Right renal pelvis (tissue), 4 donors: ENCODE data around the gene PTPN5. TPM values are rescaled to one million over a fixed set of nuclear protein-coding genes. Genes with fewer than 3 reads are reported as not detected.
A peak's percentile ranks its signal among the peaks of the same experiment; 100 is the strongest.

Source experiments
- DNase-seq, 4 donors: peaks; one replicate each; pipeline ENCODE4 v3.0.0-alpha.2; 2013; ENCODE audit warnings: low read depth in 4 of 4, low spot score in 3 of 4, missing footprints in 1 of 4
- polyA plus RNA-seq, 4 donors: library from polyadenylated mRNA; unstranded; fragments of 120-200 nt; gene quantifications; one replicate each; pipeline ENCODE4 v1.2.1, GENCODE V29; 2013; ENCODE audit not compliant: insufficient read length in 4 of 4

Gene PTPN5
- polyA plus RNA-seq, 4 donors, result 0.47 to 0.79 (median 0.72) TPM

DNA sequence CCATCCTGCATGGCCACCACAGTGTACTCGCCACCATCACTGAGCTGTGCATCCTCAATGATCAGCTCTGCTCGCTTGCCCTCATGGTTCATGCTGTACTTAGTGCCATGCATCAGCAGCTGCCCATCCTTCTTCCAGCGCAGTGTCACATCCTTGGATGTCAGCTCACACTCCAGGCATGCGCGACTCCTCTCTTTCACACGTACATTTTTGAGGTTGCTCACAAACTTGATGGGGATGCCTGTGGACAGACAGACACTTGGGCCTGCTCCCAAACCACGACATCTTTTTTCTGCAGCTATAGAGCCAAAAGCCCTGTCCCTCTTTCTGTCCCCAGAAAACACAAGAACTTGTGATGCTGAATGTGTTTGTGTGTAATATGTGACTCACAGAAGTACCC, 76.1 kb downstream of the PTPN5 start:
- DNase-seq, result no peak

DNA sequence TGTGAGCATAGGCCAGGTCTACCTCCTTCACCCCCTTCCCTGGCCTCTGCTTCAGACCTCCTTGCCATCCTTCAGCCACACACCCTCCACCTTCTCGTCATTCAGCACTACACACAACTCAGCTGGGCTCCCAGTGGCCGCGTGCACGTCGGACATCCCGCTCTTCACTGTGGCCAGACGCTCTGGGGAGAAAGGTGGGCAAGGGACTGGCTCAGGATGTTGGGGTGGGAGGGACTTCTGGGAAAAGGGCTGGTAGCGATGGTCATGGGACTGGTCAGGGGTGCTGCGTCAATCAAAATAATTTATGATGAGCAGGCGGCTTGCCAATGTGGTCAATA, 77.2 kb downstream of the PTPN5 start:
- no peak for DNase-seq

DNA sequence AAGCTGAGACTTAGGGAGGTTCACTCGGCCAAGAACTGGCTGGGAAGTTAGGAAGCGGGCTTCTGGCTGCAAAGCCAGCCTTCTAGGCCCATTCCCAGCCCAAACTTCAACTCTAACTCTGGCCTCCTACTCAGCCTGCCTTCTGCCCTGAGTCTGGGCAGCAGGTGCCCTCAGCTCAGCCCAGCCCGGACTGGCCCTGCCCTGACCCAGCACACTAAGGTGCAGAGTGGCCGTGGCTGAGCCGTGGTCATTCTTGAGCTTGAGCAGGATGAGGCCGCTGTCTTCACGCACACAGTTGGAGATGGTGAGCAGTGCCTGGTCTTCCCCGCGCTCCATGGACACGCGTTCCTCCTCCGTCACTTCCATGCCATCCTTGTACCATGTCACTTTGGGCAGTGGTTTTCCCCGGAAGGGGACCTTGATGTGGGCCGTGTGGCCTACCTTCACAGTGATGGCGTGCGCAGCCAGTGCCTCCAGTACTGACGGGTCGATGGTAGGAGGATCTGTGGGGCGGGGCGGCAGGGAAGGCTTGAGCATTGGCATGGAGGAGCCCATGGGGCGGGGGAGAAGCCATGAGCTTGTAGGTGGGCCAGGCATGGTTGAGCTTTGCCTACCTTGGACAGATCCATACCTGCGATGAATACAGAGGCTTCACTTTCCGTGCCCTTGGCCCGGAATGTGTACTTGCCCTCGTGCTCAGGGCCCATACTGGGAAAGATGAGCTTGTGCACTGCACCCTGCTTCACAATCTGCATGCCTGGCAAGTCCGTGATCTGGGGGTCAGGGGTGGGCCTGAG, 77.8 kb downstream of the PTPN5 start:
- DNase-seq, result no peak

DNA sequence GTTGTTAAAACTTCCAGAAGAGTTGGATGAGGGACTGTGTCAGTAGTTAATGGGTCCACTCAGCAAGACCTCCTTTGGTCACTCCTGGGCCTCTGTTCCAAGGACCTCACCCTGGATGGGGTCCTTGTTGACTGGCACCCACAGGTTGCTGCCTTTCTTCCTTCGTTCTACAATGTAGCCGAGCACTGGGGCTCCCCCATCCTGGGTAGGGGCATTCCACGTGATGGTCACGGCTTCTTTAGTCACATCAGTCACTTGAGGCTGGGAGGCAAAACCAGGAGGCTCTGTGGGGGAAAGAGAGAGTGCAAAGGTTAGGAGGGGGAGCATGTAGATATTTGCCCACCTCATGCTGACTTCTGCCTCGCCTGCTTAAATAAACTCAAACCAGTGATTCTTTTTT, 81.1 kb downstream of the PTPN5 start:
- DNase-seq, result no peak

DNA sequence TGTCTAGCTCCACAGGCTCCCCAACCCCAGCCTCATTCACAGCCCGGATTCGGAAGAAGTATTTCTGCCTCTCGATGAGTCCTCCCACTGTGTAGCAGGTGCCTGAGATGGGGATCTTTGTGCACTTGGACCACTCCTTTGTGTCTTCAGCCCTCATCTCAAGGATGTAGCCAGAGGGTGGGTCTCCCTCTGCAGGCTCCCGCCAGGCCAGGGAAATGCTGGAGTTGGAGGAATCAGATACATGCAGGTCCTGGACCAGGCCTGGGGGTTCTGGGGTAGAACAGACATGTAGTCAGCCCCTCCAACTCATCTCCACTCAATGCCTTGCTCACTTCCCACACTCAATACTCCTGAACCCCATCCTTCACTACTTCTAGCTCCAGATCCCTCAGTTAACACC, 82.2 kb downstream of the PTPN5 start:
- DNase-seq, result no peak

DNA sequence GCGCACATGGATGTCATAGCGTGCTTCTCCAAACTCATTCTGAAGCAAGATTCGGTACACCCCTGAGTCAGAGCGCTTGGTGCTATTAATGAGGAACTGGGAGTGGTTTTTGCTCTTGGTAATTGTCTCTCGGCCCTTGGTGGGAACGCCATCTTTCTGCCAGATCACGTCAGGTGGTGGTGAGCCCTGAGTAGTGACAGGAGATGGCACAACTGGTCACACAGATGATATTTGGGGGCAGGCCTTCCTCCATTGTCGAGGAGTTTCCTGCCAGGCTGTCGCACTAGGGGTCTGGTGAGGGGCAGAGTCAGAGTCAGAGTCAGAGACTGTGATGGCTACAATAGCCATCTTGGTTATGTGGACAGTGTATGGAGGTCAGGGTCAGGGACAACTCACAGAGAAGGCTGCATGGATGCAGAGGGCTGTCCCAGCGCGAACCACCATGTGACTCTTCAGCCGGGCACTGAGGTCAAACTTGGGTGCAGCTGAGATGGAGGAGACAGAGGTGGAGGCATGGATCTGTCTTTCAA, 83.7 kb downstream of the PTPN5 start:
- no peak for DNase-seq

DNA sequence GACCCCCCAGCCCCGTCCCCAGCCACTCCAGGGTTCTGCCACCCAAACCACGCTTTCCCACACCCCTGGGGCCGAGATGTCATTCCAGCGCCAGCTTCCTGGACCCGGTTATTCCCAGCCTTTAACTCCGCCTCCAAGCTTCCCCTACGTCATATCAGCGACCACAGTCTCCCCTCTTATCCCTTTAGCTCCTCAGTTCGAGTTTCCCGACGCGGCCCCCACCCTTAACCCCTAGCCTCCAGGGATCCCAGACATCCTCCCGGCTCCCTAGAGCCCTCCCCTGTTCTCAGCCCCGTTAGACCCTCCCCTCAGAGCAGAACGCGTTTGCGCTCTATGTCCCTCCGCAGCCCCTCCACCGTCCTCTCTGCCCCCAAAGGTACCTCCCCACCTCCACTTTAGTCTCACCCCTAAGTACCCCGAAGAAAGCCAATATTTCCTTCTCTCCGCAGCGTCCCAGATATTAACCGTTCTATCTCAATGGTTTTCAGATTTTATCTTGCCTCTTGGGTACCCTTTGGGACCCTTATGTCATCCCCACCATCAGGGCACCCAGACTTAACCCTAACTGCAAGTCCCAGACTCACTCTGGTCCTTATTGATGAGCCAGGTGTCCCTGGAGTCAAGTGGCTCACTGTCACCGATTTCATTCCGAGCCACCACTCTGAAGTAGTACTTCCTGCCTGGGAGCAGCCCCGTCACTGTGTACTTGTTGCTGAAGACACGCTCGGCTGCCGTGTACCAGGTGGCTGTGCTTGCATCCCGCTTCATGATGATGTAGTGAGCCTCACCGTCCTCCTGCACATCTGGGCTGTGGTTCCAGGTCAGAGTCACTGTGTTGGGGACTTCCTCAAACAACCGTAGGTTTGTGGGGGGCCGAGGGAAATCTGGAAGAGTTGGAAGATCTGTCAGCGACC, 85.0 kb downstream of the PTPN5 start:
- DNase-seq, result peak in 2 of 4 donors; percentile 61 to 74

DNA sequence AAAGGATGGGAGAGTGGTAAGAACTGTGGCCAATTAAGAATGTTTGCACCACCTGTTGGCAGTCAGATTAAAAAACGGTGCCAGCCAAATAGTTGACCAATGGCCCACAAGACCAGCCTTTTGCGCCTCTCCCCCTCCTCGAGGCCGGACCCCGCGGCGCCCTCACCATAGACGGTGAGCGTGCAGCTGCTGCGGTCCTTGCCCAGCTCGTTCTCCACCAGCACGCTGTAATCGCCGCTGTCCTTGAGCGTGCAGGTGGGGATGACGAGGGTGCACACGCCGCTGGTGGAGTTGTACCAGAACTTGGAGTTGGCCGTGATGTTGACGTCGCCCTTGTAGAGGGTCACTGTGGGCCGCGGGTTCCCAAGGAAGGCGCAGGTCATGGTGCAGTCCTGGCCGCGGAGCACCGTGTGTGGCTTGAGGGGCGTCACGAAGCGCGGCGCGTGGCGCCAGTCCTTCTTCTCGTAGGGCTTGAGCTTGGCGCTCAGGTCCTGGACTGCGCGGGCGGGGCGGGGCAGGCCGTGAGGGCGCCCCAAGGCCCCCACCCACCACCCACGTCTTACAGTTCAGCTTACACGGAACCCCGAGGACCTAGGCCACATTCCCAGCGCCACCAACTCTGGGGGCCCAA, 85.8 kb downstream of the PTPN5 start:
- DNase-seq, result peak in 1 of 4 donors; percentile 32

DNA sequence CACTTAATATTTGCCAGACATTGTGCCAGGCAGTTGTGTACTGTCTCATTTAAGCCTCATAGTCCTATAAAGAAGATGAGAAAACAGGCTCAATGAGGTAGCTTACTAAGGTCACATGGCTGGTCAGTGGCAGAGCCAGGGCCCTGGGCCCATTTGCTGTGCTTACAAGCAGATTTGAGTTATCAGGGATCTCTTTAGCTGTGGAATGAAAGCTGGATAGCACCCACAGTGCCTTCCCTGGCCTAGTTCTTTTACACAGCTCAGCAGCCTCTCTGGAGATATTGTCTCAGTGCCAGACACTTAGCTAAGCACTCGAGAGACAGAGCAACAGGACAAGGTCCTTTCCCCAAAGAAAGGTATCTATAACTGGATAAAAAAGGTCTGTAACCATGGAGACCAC, 86.9 kb downstream of the PTPN5 start:
- DNase-seq, result no peak

DNA sequence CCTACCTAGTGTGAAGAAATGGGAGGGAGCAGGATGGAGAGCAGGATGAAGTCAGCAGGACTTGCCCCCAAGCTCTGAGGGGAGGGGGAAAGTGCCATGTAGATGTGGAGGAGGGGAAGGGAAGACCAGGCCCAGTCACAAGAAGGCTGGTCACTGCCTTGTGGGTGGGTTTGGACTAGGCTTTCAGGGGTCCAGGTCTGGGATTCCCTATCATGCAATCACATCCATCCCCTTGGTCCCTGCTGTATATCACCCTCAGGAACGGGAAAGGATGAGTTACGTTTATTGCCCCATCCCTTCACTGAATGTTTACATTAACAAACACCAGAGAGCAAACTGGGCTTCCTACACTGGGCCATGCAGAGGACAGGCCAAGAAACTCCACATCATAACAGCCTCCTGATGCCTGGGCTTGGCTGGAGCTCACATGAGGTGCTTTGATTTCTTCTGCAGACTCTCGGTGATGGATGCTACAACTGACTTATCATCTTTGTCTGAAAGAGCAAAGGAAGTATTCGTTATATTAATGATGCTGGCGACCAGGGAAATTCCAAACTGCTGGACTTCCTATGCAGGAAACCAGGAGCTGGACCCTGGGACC, 87.5 kb downstream of the PTPN5 start:
- no peak for DNase-seq

DNA sequence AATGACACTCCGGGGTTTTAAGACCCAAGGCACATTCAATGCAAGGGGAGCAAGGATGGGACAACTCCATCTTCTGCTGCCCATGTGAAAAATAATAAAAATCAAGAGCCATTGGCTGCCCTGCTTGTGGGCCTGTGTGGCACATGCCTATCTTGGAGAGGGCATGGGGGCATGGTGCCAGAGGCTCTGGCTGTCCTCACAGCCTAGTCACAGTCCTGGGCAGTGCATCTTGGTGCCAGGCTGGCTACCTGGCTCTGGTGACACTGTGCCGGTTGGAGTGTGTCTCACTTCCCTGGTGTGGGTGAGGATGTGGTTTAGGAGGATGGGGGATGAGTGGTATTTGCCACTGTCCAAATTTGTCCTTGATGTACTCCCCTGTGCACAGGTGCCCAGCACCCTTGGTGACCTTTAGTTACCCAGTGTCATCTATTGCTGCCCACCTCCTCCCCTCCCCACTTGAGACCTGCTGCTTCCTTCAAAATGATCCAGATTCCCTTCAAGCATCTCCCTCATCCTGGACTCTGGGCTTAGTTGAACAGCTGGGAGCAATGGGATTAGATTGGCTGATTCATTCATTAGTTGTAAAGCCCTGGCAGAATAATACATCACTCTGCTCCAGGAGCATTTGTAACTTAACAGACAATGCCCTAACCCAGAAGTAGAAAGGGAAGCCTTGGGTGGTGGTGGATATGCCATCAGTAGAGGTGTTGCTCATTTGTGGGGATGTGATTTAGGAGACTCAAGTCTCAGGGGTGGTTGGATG, 88.4 kb downstream of the PTPN5 start:
- DNase-seq, result no peak

DNA sequence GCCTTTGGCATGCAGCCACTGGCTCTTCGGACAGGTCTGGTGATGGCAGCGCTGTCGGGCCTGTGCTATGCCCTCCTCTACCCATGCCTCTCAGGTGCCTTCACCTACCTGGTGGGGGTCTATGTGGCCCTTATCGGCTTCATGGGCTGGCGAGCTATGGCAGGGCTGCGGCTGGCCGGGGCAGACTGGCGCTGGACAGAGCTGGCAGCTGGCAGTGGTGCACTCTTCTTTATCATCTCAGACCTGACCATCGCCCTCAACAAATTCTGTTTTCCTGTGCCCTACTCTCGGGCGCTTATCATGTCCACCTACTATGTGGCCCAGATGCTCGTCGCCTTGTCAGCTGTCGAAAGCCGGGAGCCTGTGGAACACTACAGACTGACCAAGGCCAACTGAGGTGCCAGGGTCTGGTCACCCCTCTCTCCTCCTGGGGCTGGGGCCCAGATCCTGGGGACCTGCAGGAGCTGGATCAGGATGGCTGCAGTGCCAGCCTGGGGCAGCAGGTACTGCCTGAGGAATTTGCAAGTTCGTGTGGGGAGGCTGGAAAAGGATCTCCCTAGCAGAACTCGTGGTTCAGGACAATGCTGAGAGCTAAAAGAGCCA, 89.9 kb downstream of the PTPN5 start:
- DNase-seq, result no peak

DNA sequence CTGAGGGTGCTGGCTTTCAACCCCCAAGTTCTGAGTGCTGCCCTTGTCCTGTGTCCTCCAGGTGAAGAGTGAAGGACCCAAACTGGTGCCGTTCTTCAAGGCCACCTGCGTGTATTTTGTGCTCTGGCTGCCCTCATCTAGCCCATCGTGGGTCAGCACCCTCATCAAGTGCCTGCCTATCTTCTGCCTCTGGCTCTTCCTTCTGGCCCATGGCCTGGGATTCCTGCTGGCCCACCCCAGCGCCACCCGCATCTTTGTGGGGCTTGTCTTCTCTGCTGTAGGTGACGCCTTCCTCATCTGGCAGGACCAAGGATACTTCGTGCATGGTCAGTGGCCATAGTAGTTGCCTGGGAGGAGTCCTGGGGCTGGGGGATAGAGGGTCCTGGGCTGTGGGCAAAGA, 90.7 kb downstream of the PTPN5 start:
- DNase-seq, result no peak

DNA sequence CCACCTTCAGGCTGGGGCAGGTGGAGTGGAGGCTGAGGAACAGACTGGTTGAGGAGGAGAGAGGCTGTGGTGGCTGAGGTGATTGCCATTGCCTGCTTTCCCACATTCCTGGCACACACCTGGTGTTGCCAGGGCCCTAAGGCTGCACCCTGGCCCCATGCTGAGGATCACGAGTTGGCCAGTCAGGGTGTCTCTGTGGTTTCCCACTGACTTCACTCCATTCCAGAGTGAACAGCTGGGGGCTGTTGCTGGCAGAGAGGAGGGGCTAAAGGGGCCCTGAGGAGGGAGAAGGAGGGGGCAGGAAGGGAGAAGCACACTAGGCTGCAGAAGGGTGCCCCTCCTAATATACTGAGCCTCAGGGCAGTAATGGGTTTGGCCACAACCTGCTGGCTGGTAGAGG, 91.2 kb downstream of the PTPN5 start:
- peak in 1 of 4 donors; percentile 23 for DNase-seq

DNA sequence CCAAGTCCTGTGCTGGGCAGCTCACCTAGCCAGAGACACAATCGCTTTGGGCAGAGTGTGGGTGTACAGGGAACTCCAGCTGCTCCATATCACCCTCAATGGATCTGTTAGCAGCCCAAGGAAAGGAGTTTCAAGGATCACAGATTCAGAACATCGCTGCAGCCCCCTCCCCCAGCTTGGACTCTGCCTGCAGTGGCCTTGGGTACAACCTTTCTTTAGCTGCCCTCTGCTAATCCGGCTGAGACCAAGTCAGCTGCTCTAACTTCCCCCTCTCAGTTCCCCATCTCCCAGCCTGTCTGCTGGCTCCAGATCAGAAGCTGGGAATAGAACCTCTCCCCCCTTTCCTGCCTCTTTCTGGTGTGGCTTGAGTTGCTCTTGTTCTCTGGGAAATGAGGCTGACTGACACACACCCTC, 91.7 kb downstream of the PTPN5 start:
- DNase-seq, result peak in 1 of 4 donors; percentile 41

DNA sequence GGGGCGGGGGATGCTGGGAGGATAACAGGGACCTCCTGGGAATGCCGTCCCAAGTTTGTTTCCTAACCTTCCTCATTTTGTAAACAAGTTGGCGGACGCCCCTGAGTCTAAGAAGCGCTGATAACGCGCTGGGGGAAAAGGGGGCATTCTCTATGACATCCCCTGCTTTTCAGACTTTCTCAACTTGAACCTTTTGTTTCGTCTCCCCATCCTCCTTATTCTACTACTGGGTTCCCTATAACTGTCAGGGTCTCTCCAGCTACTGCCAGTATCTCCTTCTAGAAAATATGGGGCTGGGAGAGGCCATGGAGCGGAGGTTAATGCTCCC, 92.4 kb downstream of the PTPN5 start:
- DNase-seq, result no peak

DNA sequence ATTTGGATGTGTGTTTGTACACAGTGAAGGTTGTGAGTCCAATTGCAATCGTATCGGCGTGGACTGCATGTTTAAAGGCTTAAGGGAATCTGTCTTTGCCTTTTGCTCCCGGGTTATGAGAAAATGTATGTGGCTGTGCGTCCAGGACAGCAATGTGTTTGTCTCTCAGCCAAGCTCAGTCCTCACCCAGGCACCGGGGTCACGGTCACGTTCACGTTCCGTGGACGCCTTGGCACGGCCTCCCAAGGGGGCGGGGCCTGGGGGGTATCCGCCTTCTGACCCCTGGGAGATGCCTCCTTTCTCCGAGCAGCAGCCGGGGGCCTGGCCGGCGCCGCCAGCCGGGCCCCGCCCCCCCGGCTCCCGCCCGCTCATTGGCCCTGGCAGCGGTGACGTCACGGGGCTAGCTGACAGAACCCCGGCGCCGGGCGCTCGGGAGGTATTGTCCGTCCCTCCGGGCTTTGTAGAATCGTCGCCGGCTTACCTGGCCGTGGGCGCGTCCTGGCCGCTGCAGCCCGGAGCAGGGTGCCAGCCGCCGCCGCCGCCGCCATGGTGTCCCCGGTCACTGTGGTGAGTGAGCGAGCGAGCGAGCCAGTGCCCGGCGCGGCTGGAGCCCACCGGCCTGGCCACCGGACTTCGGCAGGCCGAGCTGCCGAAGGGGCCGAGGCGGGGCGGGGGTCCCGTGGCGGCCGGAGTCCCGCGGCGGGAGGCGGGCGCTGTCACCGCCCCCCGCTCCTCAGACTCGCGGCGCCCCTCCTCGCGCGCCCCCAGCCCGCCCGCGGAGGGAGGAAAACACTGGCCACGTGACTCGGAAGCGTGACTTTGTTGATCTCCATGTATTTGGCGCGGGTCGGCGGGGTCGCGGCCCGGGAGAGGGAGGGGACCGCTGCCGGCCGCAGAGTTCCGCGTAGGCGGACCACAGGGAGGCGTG, 93.0 kb downstream of the PTPN5 start, which contains the start of gene TMEM86A:
TMEM86A (plus strand) TSS at position 439 of the 928 bp plus-strand sequence; CDS start at position 547, 108 bp downstream.
- peak; percentile 81 to 87 (median 84) for DNase-seq

DNA sequence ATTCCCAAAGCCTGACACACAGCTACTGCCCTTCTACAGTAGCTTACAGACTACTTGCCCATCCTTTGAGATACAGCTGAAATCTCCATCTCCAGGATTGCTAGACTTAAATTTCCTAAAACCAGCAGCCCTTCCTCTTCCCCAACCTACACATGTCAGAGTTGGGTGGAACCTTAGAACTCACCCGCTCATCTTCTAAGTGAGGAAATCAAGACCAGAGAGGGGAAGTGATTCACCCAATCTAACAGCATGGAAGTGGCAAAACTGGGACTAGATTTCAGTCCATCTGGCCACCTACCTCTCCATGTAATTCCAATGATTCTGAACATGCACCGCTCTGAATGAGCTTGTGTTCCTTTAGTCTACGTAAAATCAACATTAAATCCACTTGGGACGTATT, 94.0 kb downstream of the PTPN5 start:
- no peak for DNase-seq
